CD4-positive, alpha-beta T cell treated with Interleukin-15 for 4 hours (primary cell): ENCODE measurements around the gene LSP1.

ENCODE experiments used
- DNase-seq: peaks from one replicate; pipeline ENCODE4 v3.0.0-alpha.2; 2020; ENCODE audit warnings: low spot score

The LSP1 gene

GRCh38 chr11:1825039-1825740, 27.7 kb upstream of the LSP1 start:
- no peak for DNase-seq

- no peak for DNase-seq
Observed at GRCh38 chr11:1825785-1826451, 27.0 kb upstream of the LSP1 start.

- DNase-seq: no peak
Observed at GRCh38 chr11:1826552-1827094, 26.3 kb upstream of the LSP1 start.

GRCh38 chr11:1827095-1827813, 25.6 kb upstream of the LSP1 start:
- no peak for DNase-seq

- DNase-seq: no peak
Observed at GRCh38 chr11:1827931-1828330, 25.0 kb upstream of the LSP1 start.

- DNase-seq: no peak
Observed at GRCh38 chr11:1828542-1828941, 24.3 kb upstream of the LSP1 start.

- DNase-seq: no peak
Observed at GRCh38 chr11:1829039-1829820, 23.7 kb upstream of the LSP1 start.

- no peak for DNase-seq
Observed at GRCh38 chr11:1830004-1830321, 22.9 kb upstream of the LSP1 start.

GRCh38 chr11:1830322-1831223, 22.3 kb upstream of the LSP1 start:
- DNase-seq: no peak

- no peak for DNase-seq
Observed at GRCh38 chr11:1831338-1832210, 21.3 kb upstream of the LSP1 start.

GRCh38 chr11:1832211-1832919, 20.5 kb upstream of the LSP1 start:
- peak; percentile 52 for DNase-seq

GRCh38 chr11:1832920-1833295, 20.0 kb upstream of the LSP1 start:
- DNase-seq: no peak

- DNase-seq: no peak
Observed at GRCh38 chr11:1834062-1834610, 18.7 kb upstream of the LSP1 start.

GRCh38 chr11:1834779-1835670, 17.9 kb upstream of the LSP1 start, which contains the start of gene SYT8:
TSS of gene SYT8 (plus strand) at chr11:1834990. CDS start at chr11:1835106, 116 bp downstream.
- DNase-seq: no peak

- no peak for DNase-seq
Observed at GRCh38 chr11:1835671-1836010, 17.2 kb upstream of the LSP1 start.

GRCh38 chr11:1836011-1836945, 16.6 kb upstream of the LSP1 start:
- DNase-seq: no peak
